Measurements from ENCODE around the gene ZNF511. TPM values are rescaled to one million over a fixed set of nuclear protein-coding genes. Genes with fewer than 3 reads are reported as not detected.

ZNF511 gene, protein sequence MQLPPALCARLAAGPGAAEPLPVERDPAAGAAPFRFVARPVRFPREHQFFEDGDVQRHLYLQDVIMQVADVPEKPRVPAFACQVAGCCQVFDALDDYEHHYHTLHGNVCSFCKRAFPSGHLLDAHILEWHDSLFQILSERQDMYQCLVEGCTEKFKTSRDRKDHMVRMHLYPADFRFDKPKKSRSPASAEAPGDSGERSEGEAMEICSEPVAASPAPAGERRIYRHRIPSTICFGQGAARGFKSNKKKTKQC
- total RNA-seq: 15.1 and 40.2 TPM in 2 replicates

DNA sequence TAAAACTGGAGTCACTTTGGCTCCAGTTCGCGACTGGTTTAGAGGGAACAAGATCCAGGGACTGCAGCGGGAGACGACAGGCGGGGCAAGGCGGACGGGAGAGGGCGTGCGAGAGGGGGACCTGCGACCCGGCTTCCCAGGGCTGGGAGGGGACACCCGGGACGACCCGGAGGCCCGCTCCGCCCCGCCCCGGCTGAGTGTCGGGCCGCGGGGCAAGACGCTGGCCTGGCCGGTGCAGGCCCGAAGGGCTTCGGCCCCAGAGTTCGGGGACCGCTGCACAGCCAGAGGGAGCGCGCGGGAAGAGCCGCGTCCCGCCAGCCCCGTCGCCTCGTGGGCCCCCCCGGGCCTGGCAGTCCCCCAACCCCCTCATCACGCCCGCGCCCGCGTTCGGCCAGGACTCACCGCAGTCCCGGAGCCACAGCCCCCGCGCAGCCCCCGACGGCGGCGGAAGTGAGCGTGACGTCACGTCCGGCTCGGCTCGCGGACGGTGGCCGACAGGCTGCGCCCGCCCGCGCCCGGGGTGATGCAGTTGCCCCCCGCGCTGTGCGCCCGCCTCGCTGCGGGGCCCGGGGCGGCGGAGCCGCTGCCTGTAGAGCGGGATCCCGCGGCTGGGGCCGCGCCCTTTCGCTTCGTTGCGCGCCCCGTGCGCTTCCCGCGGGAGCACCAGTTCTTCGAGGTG lies at the start of gene ZNF511, which contains the start of gene TUBGCP2:
TSS of gene ZNF511 (plus strand) at position 494 of the 679 bp plus-strand sequence. CDS start at position 524, 30 bp downstream.
TSS of gene TUBGCP2 (minus strand) at position 452 of the 679 bp plus-strand sequence. CDS start 5,931 bp downstream, outside the sequence.

DNA sequence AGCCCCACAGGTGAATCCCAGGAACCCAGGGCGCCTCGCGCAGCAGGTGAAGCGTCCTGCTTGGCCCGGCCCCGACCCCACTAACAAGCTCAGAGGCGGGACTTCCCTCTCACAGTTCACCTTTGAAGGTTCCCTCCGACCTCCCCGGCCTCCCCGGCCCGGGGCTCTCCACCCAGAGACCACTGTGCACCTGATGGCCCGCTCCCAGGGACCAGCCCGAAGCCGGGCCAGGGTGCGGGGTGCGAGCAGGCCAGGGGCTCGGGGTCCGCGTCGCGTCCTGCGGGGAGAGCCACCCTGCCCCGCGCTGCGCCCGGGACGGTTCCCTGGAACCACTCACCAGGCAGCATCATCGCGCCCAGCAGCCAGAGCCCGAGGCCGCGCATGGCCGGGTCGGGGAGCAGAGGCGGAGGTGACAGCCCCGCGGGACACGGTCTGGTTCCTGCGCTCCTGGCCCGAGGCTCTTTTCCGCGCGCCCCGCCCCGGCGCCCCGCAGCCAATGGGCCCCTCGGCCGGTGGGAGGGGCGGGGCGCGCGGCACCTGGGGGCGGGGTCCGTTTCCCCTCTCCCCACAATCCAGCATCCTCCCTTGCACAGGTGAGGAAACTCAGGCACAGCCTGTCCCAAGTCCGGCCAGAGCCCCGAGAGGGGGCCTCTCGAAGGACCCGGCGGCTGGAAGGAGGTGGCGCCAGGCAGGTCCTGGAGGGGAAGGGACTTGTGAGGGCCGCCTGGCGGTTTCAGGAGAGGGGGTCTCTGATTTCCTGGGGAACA lies 32.1 kb upstream of the ZNF511 start, which contains the start of gene ADAM8:
TSS of gene ADAM8 (minus strand) at position 434 of the 767 bp plus-strand sequence. CDS start at position 383, 51 bp downstream.

DNA sequence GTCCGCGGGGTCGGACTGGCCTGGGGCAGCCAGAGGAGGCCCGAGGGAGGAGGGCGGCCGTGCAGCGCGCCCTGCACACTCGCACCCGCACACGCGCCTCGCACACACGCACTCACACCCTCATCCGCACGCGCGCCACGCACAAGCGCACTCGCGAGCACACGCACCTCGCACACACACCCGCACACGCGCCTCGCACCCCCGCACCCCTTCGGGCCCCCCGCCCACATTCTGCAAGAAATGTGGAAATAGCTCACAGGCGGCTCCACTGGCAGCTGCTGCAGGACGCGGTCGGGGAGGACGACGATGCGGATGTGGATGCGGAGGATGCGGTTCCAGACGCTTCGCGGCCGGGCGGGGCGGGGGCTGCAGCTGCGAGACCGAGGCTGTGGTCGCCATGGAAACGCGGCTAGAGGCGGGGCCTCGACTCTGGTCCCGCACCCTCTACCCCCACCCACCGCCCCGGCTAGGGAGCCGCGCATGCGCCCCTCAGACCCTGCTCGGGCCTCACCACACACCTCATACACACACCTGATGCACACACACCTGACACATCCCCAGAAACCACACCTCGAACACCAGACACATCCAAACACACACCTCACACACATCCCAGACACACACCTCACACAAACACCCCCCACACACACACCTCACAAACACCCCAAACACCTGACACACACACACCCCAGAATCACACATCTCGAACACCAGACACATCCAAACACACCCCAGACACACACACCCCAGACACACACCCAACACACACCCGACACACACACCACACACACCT lies 28.1 kb downstream of the ZNF511 start, which contains the start of gene CALY:
TSS of gene CALY (minus strand) at position 320 of the 793 bp plus-strand sequence. CDS start 7,907 bp downstream, outside the sequence.

DNA sequence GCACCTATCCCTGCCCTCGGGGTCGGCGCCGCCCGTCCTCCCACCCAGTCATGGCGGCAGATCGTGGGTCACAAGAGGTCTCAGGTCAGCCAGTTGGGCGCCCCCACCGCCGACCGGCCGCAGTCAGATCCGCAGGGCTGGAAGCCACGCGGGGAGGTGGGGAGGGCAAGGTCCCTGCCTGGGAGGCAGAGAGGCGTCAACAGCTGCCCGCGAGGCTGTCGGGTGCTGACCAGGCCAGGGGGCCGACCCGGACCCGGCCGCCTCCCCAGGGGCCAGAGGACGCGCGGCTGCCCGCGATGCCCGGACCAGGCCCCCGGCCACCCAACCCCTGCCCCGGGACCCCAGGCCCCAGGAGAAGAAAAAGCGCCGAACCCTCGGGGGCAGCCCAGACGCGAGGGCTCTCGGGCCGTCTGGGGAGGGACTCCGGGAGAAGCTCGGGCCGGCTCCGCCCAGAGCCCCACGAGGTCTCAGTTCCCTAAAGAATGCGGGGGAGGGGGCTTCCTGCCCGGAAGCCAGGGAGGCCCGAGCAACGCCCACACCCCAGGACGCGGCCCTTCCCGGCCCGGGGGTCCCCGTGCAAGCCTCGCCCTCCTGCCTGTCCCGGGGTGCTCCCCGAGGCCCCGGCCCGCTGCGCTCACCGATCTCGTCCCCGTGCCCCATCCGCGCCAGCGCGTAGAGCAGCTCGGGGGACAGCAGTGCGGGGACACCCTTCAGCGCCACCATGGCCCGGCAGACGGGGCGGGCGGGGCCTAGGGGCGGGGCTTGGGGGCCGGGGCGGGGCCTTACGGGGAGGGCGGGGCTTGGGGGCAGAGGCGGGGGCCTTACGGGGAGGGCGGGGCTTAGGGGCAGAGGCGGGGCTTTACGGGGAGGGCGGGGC lies 48.8 kb downstream of the ZNF511 start, which contains the start of gene FUOM:
TSS of gene FUOM (minus strand) at position 735 of the 877 bp plus-strand sequence. CDS start at position 723, 12 bp downstream.

Small RNA genes lying within 50 kb of the gene (small RNA-seq; reads per million reads assigned to genes)
- gene BANF1P2 (ENCODE audit: low replicate concordance): not detected

Other genes starting within 250 kb of the ZNF511 start
- not detected in 2 replicates for gene ADGRA1, start 221.0 kb upstream of the ZNF511 start, total RNA-seq
- under 0.01 and 0.66 TPM in 2 replicates for gene KNDC1, start 148.7 kb upstream of the ZNF511 start, total RNA-seq
- not detected in 2 replicates for gene UTF1, start 78.7 kb upstream of the ZNF511 start, total RNA-seq
- gene VENTX, start 71.1 kb upstream of the ZNF511 start, total RNA-seq: not detected in 2 replicates
- gene ADAM8, start 32.0 kb upstream of the ZNF511 start, total RNA-seq: 2.6 and 18.3 TPM in 2 replicates
- gene TUBGCP2, start within 50 bp of the ZNF511 start, total RNA-seq: 58.6 and 122 TPM in 2 replicates
- not detected in 2 replicates for gene CALY, start 28.0 kb downstream of the ZNF511 start, total RNA-seq
- gene PRAP1, start 38.5 kb downstream of the ZNF511 start, total RNA-seq: not detected in 2 replicates
- gene FUOM, start 49.1 kb downstream of the ZNF511 start, total RNA-seq: 7.7 and 10.1 TPM in 2 replicates
- gene ECHS1, start 64.4 kb downstream of the ZNF511 start, total RNA-seq: 49.7 and 62.7 TPM in 2 replicates
- gene PAOX, start 70.3 kb downstream of the ZNF511 start, total RNA-seq: 7.9 and 8.5 TPM in 2 replicates
- 33.9 and 36.1 TPM in 2 replicates for gene MTG1, start 85.2 kb downstream of the ZNF511 start, total RNA-seq
- gene SPRN, start 115.7 kb downstream of the ZNF511 start, total RNA-seq: under 0.01 TPM in 2 replicates
- 2.1 and 3.1 TPM in 2 replicates for gene SCART1, start 145.0 kb downstream of the ZNF511 start, total RNA-seq
- gene CYP2E1, start 218.4 kb downstream of the ZNF511 start, total RNA-seq: 0.57 and 3.5 TPM in 2 replicates

Measured in placental pericyte (primary cell).